H1 (cell line): ENCODE data around the gene CDK5RAP2. TPM values are rescaled to one million over a fixed set of nuclear protein-coding genes. Genes with fewer than 3 reads are reported as not detected.

Experiments used
- EP300 ChIP-seq, 2 experiments: IDR thresholded peaks; 1 replicate in 1 of 2; 2 replicates in 1 of 2; pipeline ENCODE4 v1.6.1; 2011 to 2012; ENCODE audit warnings: low read depth in 2 of 2, low read length in 2 of 2, mild to moderate bottlenecking in 2 of 2, borderline replicate concordance in 1 of 2, inconsistent platforms in 1 of 2, moderate library complexity in 1 of 2
- SP1 ChIP-seq: IDR thresholded peaks from 2 replicates; pipeline ENCODE4 v1.6.1; 2011; ENCODE audit warnings: low read depth, low read length
- polyA plus RNA-seq, 7 experiments: library from polyadenylated mRNA; depleted of rRNA in 3 of 7; stranded (reverse) in 5 of 7; unstranded in 2 of 7; fragments of >200 nt in 5 of 7; fragments of 200-250 nt in 2 of 7; gene quantifications; 1 replicate in 5 of 7; 2 replicates in 1 of 7; 4 replicates in 1 of 7; pipeline versions ENCODE4 v1.2.1 to v1.2.3, GENCODE V29; 2011 to 2013; ENCODE audit warnings: missing spikeins in 2 of 7, mixed read lengths in 2 of 7
- total RNA-seq: library from RNA; stranded (reverse); fragmentation: NEBNext Ultra II Directional; extraction: Animal tissue kit (Norgen Biotek cat#: 25700); gene quantifications from 2 replicates; pipeline ENCODE4 v1.2.1, GENCODE V29; 2021

CDK5RAP2 gene
- total and polyA plus RNA-seq, 2 of the 8 experiments (the other 6 are each of a cell fraction or from before 2014, with no cell fraction given): 19.8 to 49.4 TPM

DNA sequence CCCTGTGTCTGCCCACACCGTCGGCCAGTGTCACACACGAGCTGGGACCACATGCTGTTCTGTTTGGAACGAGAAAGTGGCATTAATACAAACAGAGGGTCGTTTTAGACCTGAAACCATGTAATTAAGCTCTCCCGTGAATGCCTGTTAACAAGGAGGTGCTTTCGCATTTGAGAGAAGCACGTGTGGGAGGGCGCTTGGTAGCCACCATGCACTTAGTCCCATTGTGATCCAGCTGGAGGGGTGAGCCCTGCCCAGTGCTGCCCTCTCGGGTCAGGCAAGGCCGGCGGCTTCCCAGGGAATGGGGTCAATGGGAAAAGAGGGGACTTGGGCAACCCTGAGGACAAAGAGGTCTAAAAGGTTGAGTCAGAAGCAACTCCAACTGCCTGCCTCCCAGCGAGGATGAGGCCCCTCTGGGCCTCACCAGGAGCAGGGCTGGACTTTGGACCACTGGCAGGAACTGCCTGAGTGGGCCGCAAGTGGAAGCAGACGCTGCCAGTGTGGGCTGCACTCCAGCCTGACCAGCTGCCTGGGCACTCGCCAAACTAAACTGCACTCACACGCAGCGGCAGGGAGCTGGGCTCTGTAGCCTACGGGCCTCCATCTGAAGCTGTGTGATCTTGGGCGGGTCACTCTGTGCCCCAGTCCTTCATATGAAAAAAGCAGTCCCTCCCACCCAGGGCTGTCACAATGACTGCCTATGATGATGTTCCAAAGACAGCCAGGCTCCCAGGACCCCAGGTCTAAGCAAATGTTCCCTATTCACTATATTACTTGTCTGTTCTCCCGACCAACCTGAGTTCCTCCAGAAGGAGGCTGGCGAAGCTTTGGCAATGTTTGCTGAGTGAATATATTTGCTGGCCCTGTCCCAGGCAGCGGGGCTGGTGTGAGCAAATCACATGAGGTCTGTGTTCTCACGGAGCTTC, 195.7 kb downstream of the CDK5RAP2 start (continued):
- TF ChIP-seq EP300 (IDR thresholded peaks at IDR 0.05; ENCODE audit: borderline replicate concordance in 1 of 2, low read depth in 2 of 2, low read length in 2 of 2) (no peak), SP1 (no peak)
